MCF 10A (cell line): Measurements from ENCODE around the gene TBX1. TPM values are rescaled to one million over a fixed set of nuclear protein-coding genes. Genes with fewer than 3 reads are reported as not detected.

Experiments used
- BruUV-seq: library from RNA; stranded (reverse); fragments of 400-500 nt; replicated peaks from 2 replicates; lab custom pipeline; 2021; lab: Mats Ljungman, UMichigan
- CTCF ChIA-PET: fragments of 300-600 bp; sonication (Branson Sonifier 250); formaldehyde crosslinking; extraction: SDS; loops from one replicate; lab custom pipeline; 2021; ENCODE audit warnings: antibody characterized with exemption, inconsistent platforms; lab: Yijun Ruan, JAX
- POLR2A ChIA-PET: fragments of 300-600, 350-650 bp; sonication (Branson Sonifier 250); formaldehyde crosslinking; extraction: SDS; loops from one replicate; lab custom pipeline; 2020; ENCODE audit warnings: antibody characterized with exemption, inconsistent platforms; lab: Yijun Ruan, JAX
- DNase-seq: peaks from one replicate; pipeline ENCODE4 v3.0.0-alpha.2; 2018; ENCODE audit not compliant: unreplicated experiment
- H3K27ac Mint-ChIP-seq: one replicate; pipeline ENCODE4 v1.8.0; 2022; ENCODE audit warnings: mild to moderate bottlenecking, low read depth, mixed read lengths; ENCODE audit not compliant: unreplicated experiment
- H3K27me3 Mint-ChIP-seq: one replicate; pipeline ENCODE4 v1.8.0; 2022; ENCODE audit warnings: mixed read lengths; ENCODE audit not compliant: insufficient read depth, unreplicated experiment
- H3K36me3 Mint-ChIP-seq: one replicate; pipeline ENCODE4 v1.8.0; 2022; ENCODE audit warnings: mild to moderate bottlenecking, moderate library complexity, mixed read lengths; ENCODE audit not compliant: insufficient read depth, unreplicated experiment
- H3K4me1 Mint-ChIP-seq: one replicate; pipeline ENCODE4 v1.8.0; 2022; ENCODE audit warnings: mixed read lengths; ENCODE audit not compliant: insufficient read depth, unreplicated experiment
- H3K4me3 Mint-ChIP-seq: one replicate; pipeline ENCODE4 v1.8.0; 2022; ENCODE audit warnings: mild to moderate bottlenecking, moderate library complexity, mixed read lengths; ENCODE audit not compliant: unreplicated experiment
- H3K9me3 Mint-ChIP-seq: one replicate; pipeline ENCODE4 v1.8.0; 2022; ENCODE audit warnings: mixed read lengths; ENCODE audit not compliant: unreplicated experiment
- CTCF ChIP-seq: fragments of 200-600 bp; IDR thresholded peaks from one replicate; pipeline ENCODE4 v1.8.0; 2022; ENCODE audit warnings: antibody characterized with exemption, mild to moderate bottlenecking; ENCODE audit not compliant: unreplicated experiment
- intact Hi-C: fragments of 100-400 bp; cut with micrococcal nuclease; formaldehyde crosslinking; loops from 2 replicates; pipeline ENCODE4 v1.14.1; 2022
- total RNA-seq: library from RNA; stranded (reverse); gene quantifications from 2 replicates; pipeline ENCODE4 v1.2.3, GENCODE V29; 2022

TBX1 gene
- total RNA-seq, 1 experiment from 2014 or later: not detected

- Mint-ChIP-seq H3K27me3 (peaks cover 27% of the 10 kb centered on the region), H3K9me3 (no peaks in the 10 kb centered on the region), H3K4me1 (peaks cover 9% of the 10 kb centered on the region), H3K27ac (no peak overlapping the region), H3K36me3 (peaks cover 6% of the 10 kb centered on the region), H3K4me3 (peak overlapping the region; percentile 50)
- TF ChIP-seq CTCF: peak; percentile 61
- intact Hi-C loops: loop anchor here (1.0 kb wide), 1 partner anchor 154 kb away; no protein-coding TSS in a partner anchor
- no TSS peak for BruUV-seq
- ChIA-PET CTCF (interaction anchor here (0.5 to 1.6 kb wide), 31 partner anchors 8 to 188 kb away, joined by 3 to 17 read pairs (median 4); no protein-coding TSS in a partner anchor), POLR2A (interaction anchor here (0.6 to 1.4 kb wide), 10 partner anchors 17 to 185 kb away, joined by 3 to 7 read pairs (median 3); partner anchors contain the start of genes COMT, GNB1L, RTL10 and TXNRD2)
- peak; percentile 75 for DNase-seq
These were observed 4.1 kb upstream of the TBX1 start for GRCh38 chr22:19756288-19757128.

GRCh38 chr22:19757140-19757984 lies 3.2 kb upstream of the TBX1 start:
- Mint-ChIP-seq H3K27ac (no peak overlapping the region), H3K9me3 (no peaks in the 10 kb centered on the region), H3K27me3 (peaks cover 27% of the 10 kb centered on the region), H3K4me1 (peaks cover 9% of the 10 kb centered on the region), H3K4me3 (no peak overlapping the region), H3K36me3 (peaks cover 6% of the 10 kb centered on the region)
- no TSS peak for BruUV-seq
- ChIA-PET CTCF (interaction anchor here (0.5 to 2.2 kb wide), 20 partner anchors 26 to 201 kb away, joined by 3 to 17 read pairs (median 5); no protein-coding TSS in a partner anchor), POLR2A (interaction anchor here (0.8 to 1.4 kb wide), 5 partner anchors 91 to 134 kb away, joined by 3 to 7 read pairs (median 4); partner anchors contain the start of genes GNB1L and RTL10)
- no peak for DNase-seq
- no peak for TF ChIP-seq CTCF
- intact Hi-C loops: no loop called here

GRCh38 chr22:19757985-19758895 lies 2.3 kb upstream of the TBX1 start:
- POLR2A ChIA-PET: interaction anchor here (0.8 kb wide), 1 partner anchor 32 kb away, joined by 3 read pairs; no protein-coding TSS in a partner anchor

More at GRCh38 chr22:19757985-19758895, 2.3 kb upstream of the TBX1 start:
- no peak overlapping the region for H3K27ac Mint-ChIP-seq
- no TSS peak for BruUV-seq
- H3K27me3 Mint-ChIP-seq: peaks cover 27% of the 10 kb centered on the region
- DNase-seq: no peak
- CTCF ChIA-PET: interaction anchor here (0.7 to 2.2 kb wide), 6 partner anchors 27 to 155 kb away, joined by 3 to 9 read pairs (median 4); no protein-coding TSS in a partner anchor
- TF ChIP-seq CTCF: no peak
- no peak overlapping the region for H3K4me3 Mint-ChIP-seq
- H3K36me3 Mint-ChIP-seq: peaks cover 6% of the 10 kb centered on the region
- intact Hi-C loops: no loop called here
- peaks cover 9% of the 10 kb centered on the region for H3K4me1 Mint-ChIP-seq
- H3K9me3 Mint-ChIP-seq: no peaks in the 10 kb centered on the region
